CD4-positive, alpha-beta T cell treated with Interleukin-1 beta for 1 hour (primary cell): ENCODE measurements around the gene KLHL25.
"Not testable (repeated sequence)": the region's sequence is repeated elsewhere in the genome, so short reads cannot be mapped to it uniquely, and the experiment has no call there.

Experiments used
- DNase-seq, 2 donors: peaks; one replicate each; pipeline ENCODE4 v3.0.0-alpha.2; 2020 to 2022

The KLHL25 gene

GRCh38 chr15:85794598-85795336, at the start of gene KLHL25:
Gene KLHL25, minus strand, starts transcription at chr15:85794925. Its CDS starts 25,115 bp downstream, at chr15:85769810.
- DNase-seq: peak; percentile 95

- no peak for DNase-seq
Observed at GRCh38 chr15:85840802-85841152, 46.1 kb upstream of the KLHL25 start.

- peak; percentile 75 to 77 for DNase-seq
Observed at GRCh38 chr15:85840079-85840801, 45.5 kb upstream of the KLHL25 start.

GRCh38 chr15:85839643-85840042, 44.9 kb upstream of the KLHL25 start:
- DNase-seq: no peak

GRCh38 chr15:85838655-85839054, 43.9 kb upstream of the KLHL25 start:
- DNase-seq: no peak

GRCh38 chr15:85837881-85838280, 43.2 kb upstream of the KLHL25 start:
- no peak for DNase-seq

GRCh38 chr15:85837011-85837433, 42.3 kb upstream of the KLHL25 start:
- DNase-seq: no peak

- DNase-seq: no peak
Observed at GRCh38 chr15:85834651-85835050, 39.9 kb upstream of the KLHL25 start.

- DNase-seq: peak in 1 of 2 donors; percentile 26
Observed at GRCh38 chr15:85832394-85832793, 37.7 kb upstream of the KLHL25 start.

GRCh38 chr15:85831415-85832113, 36.8 kb upstream of the KLHL25 start:
- peak in 1 of 2 donors; percentile 28 for DNase-seq

GRCh38 chr15:85829754-85830153, 35.0 kb upstream of the KLHL25 start:
- not testable (repeated sequence) for DNase-seq

GRCh38 chr15:85828874-85829273, 34.1 kb upstream of the KLHL25 start:
- no peak for DNase-seq

GRCh38 chr15:85828126-85828525, 33.4 kb upstream of the KLHL25 start:
- no peak for DNase-seq

- DNase-seq: no peak
Observed at GRCh38 chr15:85826756-85827515, 32.2 kb upstream of the KLHL25 start.

- no peak for DNase-seq
Observed at GRCh38 chr15:85825719-85826118, 31.0 kb upstream of the KLHL25 start.

GRCh38 chr15:85825118-85825517, 30.4 kb upstream of the KLHL25 start:
- DNase-seq: no peak

- DNase-seq: no peak
Observed at GRCh38 chr15:85821545-85821944, 26.8 kb upstream of the KLHL25 start.

- no peak for DNase-seq
Observed at GRCh38 chr15:85819938-85820337, 25.2 kb upstream of the KLHL25 start.

GRCh38 chr15:85813234-85813633, 18.5 kb upstream of the KLHL25 start:
- DNase-seq: no peak

GRCh38 chr15:85810075-85810474, 15.3 kb upstream of the KLHL25 start:
- no peak for DNase-seq

GRCh38 chr15:85805420-85805819, 10.7 kb upstream of the KLHL25 start:
- no peak for DNase-seq

- DNase-seq: no peak
Observed at GRCh38 chr15:85804481-85805170, 9.9 kb upstream of the KLHL25 start.
